Central memory CD8-positive, alpha-beta T cell (primary cell): ENCODE results near the gene SERPINF2.
A peak's percentile ranks its signal among the peaks of the same experiment; 100 is the strongest.
"Not testable (repeated sequence)": the region's sequence is repeated elsewhere in the genome, so short reads cannot be mapped to it uniquely, and the experiment has no call there.

Experiments used
- ATAC-seq: fragments of 150-1000 bp; cut with Tn5 transposase; replicated peaks from 2 replicates; pipeline ENCODE4 v1.10.0; 2022; ENCODE audit warnings: mild to moderate bottlenecking, moderate FRiP score, moderate number of reproducible peaks; ENCODE audit not compliant: poor library complexity, severe bottlenecking; ENCODE audit errors: extremely low read depth
- DNase-seq, 2 donors: peaks; one replicate each; pipeline ENCODE4 v3.0.0; 2021; ENCODE audit warnings: low spot score in 2 of 2
- H3K27ac Mint-ChIP-seq: one replicate; pipeline ENCODE4 v1.8.0; 2022; ENCODE audit warnings: low read depth, mild to moderate bottlenecking, moderate library complexity, mixed read lengths
- H3K27me3 Mint-ChIP-seq: one replicate; pipeline ENCODE4 v1.8.0; 2022; ENCODE audit warnings: mixed read lengths
- H3K36me3 Mint-ChIP-seq: one replicate; pipeline ENCODE4 v1.8.0; 2022; ENCODE audit warnings: mild to moderate bottlenecking, moderate library complexity, mixed read lengths; ENCODE audit not compliant: insufficient read depth
- H3K4me1 Mint-ChIP-seq: one replicate; pipeline ENCODE4 v1.8.0; 2022; ENCODE audit warnings: mixed read lengths
- H3K4me3 Mint-ChIP-seq: one replicate; pipeline ENCODE4 v1.8.0; 2022; ENCODE audit warnings: mild to moderate bottlenecking, moderate library complexity, mixed read lengths
- H3K9me3 Mint-ChIP-seq: one replicate; pipeline ENCODE4 v1.8.0; 2022; ENCODE audit warnings: mixed read lengths

The SERPINF2 gene

DNA sequence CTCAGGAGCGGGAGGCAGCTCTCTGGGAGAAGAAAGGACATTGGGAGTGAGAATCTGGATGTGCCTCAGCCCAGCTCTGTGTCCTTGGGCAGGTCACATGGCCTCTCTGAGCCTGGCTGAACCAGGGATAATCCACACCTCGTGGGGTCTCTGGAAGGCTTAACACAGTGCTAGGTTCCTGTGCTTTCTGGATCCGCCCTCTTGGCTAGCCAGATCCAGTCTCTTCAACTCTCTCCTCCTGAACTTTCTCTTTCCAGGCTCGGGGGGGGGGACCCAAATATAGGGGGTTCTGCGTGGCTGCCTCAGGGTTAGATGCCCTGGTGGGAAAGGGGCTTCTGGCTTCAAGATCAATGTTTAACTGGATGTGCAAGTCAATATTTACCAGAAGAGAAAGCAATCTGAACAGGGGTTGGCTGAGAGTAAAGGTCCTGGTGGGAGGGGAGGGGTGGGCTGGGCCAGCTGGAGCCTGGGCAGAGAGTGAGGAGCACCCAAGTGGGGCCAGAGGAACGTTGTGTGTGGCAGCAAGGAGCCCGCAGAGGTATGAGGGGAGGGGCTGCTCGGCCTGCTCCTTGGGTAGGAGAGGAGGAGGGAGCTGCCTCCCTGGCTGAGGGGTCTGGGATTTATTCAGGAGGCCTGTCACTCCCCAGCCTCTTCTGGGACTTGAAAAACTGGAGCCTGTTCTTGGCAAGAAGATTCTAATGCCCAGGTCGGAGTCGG is at the start of gene SERPINF2:
Gene SERPINF2, plus strand, starts transcription at position 501 of the 717 bp plus-strand sequence. CDS start 2,125 bp downstream, outside the sequence.
- ATAC-seq: no peak
- no peaks in the 10 kb centered on the region for H3K9me3 Mint-ChIP-seq
- peaks cover 2% of the 10 kb centered on the region for H3K36me3 Mint-ChIP-seq
- DNase-seq: no peak
- H3K27me3 Mint-ChIP-seq: no peaks in the 10 kb centered on the region
- H3K4me1 Mint-ChIP-seq: no peaks in the 10 kb centered on the region
- H3K4me3 Mint-ChIP-seq: no peak within 1 kb of the TSS
- H3K27ac Mint-ChIP-seq: peak within 1 kb of the TSS; percentile 41

GRCh38 chr17:1693339-1693738 is 49.3 kb upstream of the SERPINF2 start:
- no peak for ATAC-seq
- Mint-ChIP-seq H3K4me3 (no peak overlapping the region), H3K27ac (no peak overlapping the region), H3K9me3 (no peaks in the 10 kb centered on the region), H3K36me3 (no peaks in the 10 kb centered on the region), H3K27me3 (peaks cover 19% of the 10 kb centered on the region), H3K4me1 (no peaks in the 10 kb centered on the region)
- DNase-seq: no peak

GRCh38 chr17:1695365-1695764 is 47.3 kb upstream of the SERPINF2 start:
- no peaks in the 10 kb centered on the region for H3K36me3 Mint-ChIP-seq
- H3K9me3 Mint-ChIP-seq: no peaks in the 10 kb centered on the region
- no peaks in the 10 kb centered on the region for H3K4me1 Mint-ChIP-seq
- H3K4me3 Mint-ChIP-seq: no peak overlapping the region
- ATAC-seq: no peak
- no peak overlapping the region for H3K27ac Mint-ChIP-seq
- H3K27me3 Mint-ChIP-seq: peaks cover 19% of the 10 kb centered on the region
- no peak for DNase-seq

DNA sequence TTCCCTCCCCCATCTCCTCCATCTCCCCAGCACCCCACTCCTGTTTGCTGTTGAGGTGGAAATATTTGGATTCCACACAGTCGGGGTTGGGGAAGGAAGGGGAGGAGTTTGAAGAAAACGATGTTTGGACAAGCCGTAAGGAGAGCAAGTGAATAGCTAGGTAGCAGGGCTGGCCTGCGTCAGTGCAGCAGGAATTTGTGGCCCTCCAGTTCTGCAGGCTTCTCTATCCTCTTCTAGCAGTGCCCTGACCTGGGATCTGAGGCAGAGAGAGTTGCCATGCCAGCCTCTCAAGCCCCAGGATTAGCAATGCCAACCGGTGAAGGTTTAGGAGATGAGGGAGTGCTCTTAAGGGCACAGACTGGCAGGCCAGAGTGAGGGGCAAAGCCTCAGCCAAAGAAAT is 45.0 kb upstream of the SERPINF2 start:
- Mint-ChIP-seq H3K4me1 (no peaks in the 10 kb centered on the region), H3K27me3 (peaks cover 12% of the 10 kb centered on the region), H3K4me3 (no peak overlapping the region), H3K9me3 (no peaks in the 10 kb centered on the region), H3K36me3 (no peaks in the 10 kb centered on the region), H3K27ac (no peak overlapping the region)
- ATAC-seq (no peak), DNase-seq (no peak)

- H3K27me3 Mint-ChIP-seq, H3K36me3 Mint-ChIP-seq, H3K9me3 Mint-ChIP-seq, H3K27ac Mint-ChIP-seq, ATAC-seq, DNase-seq, H3K4me3 Mint-ChIP-seq, H3K4me1 Mint-ChIP-seq: not testable (repeated sequence)
These were observed 42.8 kb upstream of the SERPINF2 start for GRCh38 chr17:1699891-1700290.

GRCh38 chr17:1703063-1703462 is 39.6 kb upstream of the SERPINF2 start:
- peaks cover 6% of the 10 kb centered on the region for H3K4me1 Mint-ChIP-seq
- no peak overlapping the region for H3K27ac Mint-ChIP-seq
- peaks cover 7% of the 10 kb centered on the region for H3K27me3 Mint-ChIP-seq
- no peaks in the 10 kb centered on the region for H3K9me3 Mint-ChIP-seq
- H3K4me3 Mint-ChIP-seq: no peak overlapping the region
- ATAC-seq: no peak
- no peak for DNase-seq
- H3K36me3 Mint-ChIP-seq: no peaks in the 10 kb centered on the region

DNA sequence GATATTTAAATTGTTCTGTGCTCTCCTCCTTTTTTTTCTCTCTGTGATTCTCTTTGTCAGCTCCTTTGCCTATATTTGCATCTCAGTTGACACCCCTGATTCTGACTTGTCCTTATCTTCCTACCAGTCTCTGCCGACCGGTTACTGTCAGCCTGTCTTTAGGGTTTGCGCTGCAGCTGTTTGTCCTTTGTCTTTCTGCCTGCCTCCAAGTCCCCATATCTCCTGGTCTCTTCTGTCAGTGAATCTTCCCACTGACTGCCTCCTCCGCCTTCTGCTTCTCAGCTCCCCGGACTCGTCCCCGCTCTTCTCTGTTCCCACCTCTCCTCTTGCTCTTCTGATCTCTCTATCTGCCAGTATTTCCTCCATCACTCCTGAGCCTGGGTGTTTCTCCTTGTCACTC is 37.7 kb upstream of the SERPINF2 start:
- Mint-ChIP-seq H3K4me1 (peaks cover 6% of the 10 kb centered on the region), H3K27ac (peak overlapping the region; percentile 1), H3K27me3 (peaks cover 7% of the 10 kb centered on the region), H3K4me3 (no peak overlapping the region), H3K36me3 (no peaks in the 10 kb centered on the region), H3K9me3 (no peaks in the 10 kb centered on the region)
- DNase-seq (no peak), ATAC-seq (no peak)

GRCh38 chr17:1707107-1707506 is 35.6 kb upstream of the SERPINF2 start:
- H3K4me1 Mint-ChIP-seq: peaks cover 16% of the 10 kb centered on the region
- H3K4me3 Mint-ChIP-seq: no peak overlapping the region
- peaks cover 7% of the 10 kb centered on the region for H3K27me3 Mint-ChIP-seq
- DNase-seq (no peak), ATAC-seq (peak; percentile 65)
- H3K9me3 Mint-ChIP-seq: no peaks in the 10 kb centered on the region
- peaks cover 3% of the 10 kb centered on the region for H3K36me3 Mint-ChIP-seq
- H3K27ac Mint-ChIP-seq: no peak overlapping the region

DNA sequence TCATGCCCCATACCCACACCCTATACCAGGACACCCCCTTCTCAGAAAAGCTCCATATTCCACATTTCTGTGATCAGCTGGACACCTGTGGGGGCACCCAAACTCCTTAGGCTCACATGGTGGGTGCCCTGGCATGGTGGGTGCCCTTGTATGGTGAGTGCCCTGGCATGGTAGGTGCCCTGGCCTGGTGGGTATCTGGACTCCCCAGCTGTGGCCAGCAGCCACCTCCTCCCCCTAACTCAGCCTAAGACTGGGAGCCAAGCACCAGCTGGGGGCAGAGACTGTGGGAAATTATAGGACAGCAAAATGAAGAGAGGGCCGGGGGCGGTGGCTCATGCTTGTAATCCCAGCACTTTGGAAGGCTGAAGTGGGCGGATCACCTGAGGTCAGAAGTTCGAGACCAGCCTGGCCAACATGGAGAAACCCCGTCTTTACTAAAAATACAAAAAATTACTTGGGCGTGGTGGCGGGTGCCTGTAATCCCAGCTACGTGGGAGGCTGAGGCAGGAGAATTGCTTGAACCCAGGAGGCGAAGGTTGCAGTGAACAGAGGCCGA is 33.8 kb upstream of the SERPINF2 start:
- not testable (repeated sequence) for H3K9me3 Mint-ChIP-seq, ATAC-seq, H3K36me3 Mint-ChIP-seq, DNase-seq, H3K27me3 Mint-ChIP-seq, H3K27ac Mint-ChIP-seq
- H3K4me1 Mint-ChIP-seq: peaks cover 16% of the 10 kb centered on the region
- H3K4me3 Mint-ChIP-seq: peak overlapping the region; percentile 63

- ATAC-seq (no peak), DNase-seq (no peak)
- Mint-ChIP-seq H3K27ac (no peak overlapping the region), H3K27me3 (peaks cover 7% of the 10 kb centered on the region), H3K4me1 (peaks cover 21% of the 10 kb centered on the region), H3K9me3 (no peaks in the 10 kb centered on the region), H3K4me3 (peak overlapping the region; percentile 66), H3K36me3 (peaks cover 5% of the 10 kb centered on the region)
These were observed 33.2 kb upstream of the SERPINF2 start for GRCh38 chr17:1709403-1709951.

- H3K4me3 Mint-ChIP-seq: peak within 1 kb of the TSS; percentile 66
- DNase-seq (no peak), ATAC-seq (no peak)
- peaks cover 7% of the 10 kb centered on the region for H3K27me3 Mint-ChIP-seq
- H3K4me1 Mint-ChIP-seq: peaks cover 21% of the 10 kb centered on the region
- H3K27ac Mint-ChIP-seq: peak within 1 kb of the TSS; percentile 19
- peaks cover 5% of the 10 kb centered on the region for H3K36me3 Mint-ChIP-seq
- no peaks in the 10 kb centered on the region for H3K9me3 Mint-ChIP-seq
These were observed 32.5 kb upstream of the SERPINF2 start, which contains the start of gene TLCD2 for GRCh38 chr17:1709971-1710806. TLCD2 (minus strand) TSS chr17:1710377; CDS start chr17:1710242, 135 bp downstream.

DNA sequence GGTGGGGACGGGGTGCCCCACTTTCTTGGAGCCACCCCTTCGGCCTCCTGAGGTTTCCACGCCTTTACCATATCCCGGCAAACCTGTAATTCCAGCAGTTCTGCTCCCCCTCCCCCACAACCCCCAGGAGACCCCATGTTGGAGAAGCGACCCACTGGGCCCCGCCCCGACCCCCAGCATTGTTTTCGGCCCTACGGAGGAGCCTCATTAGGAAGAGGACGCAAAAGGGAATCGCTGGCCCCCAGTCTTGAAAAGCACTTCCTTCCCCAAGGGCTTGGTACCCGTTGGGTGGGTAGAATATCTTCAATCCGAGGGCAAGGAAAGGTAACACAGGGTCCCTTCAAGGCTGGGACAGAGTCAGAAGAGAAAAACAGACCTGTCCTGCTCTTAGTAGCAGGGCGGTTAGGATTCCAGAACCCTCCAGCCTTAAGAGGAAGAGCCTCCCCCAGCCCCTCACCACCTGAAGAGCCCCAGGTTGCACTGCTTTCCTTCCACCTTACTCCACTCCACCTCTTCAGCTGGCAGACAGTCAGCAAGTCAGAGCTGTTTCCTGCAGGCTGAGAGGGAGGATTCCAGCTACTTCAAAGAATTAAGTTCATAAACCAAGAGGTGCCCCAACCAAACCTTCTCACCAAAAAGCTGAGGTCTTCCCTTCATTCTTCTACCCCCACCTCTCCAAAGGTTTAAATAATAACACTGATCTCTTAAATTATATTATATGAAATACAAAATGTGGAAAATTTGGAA is 31.7 kb upstream of the SERPINF2 start:
- no peaks in the 10 kb centered on the region for H3K9me3 Mint-ChIP-seq
- ATAC-seq (no peak), DNase-seq (no peak)
- peak overlapping the region; percentile 19 for H3K27ac Mint-ChIP-seq
- H3K27me3 Mint-ChIP-seq: peaks cover 7% of the 10 kb centered on the region
- peak overlapping the region; percentile 66 for H3K4me3 Mint-ChIP-seq
- H3K36me3 Mint-ChIP-seq: peaks cover 7% of the 10 kb centered on the region
- peaks cover 23% of the 10 kb centered on the region for H3K4me1 Mint-ChIP-seq
